SK-N-SH treated with all-trans-retinoic acid at 6 μM for 48 hours (cell line): Measurements from ENCODE around the gene ROCK1.
A peak's percentile ranks its signal among the peaks of the same experiment; 100 is the strongest.

Source experiments
- ATAC-seq: fragments of 200-7000 bp; cut with Tn5 transposase; 3 replicates; pipeline ENCODE4 v1.9.1; 2020; ENCODE audit warnings: mild to moderate bottlenecking, moderate library complexity
- ARNTL ChIP-seq: fragments of 450-650 bp; formaldehyde crosslinking; IDR thresholded peaks from 2 replicates; pipeline ENCODE4 v1.5.0; 2020; ENCODE audit warnings: low read depth, mild to moderate bottlenecking, moderate library complexity, borderline replicate concordance
- BACH2 ChIP-seq: fragments of 250-450 bp; sonication (Bioruptor Pico); IDR thresholded peaks from 2 replicates; pipeline ENCODE4 v1.9.0; 2021; ENCODE audit warnings: mild to moderate bottlenecking, borderline replicate concordance
- CREB5 ChIP-seq: fragments of 250-450 bp; sonication (Bioruptor Pico); IDR thresholded peaks from 2 replicates; pipeline ENCODE4 v1.5.1; 2020; ENCODE audit warnings: low read depth, mild to moderate bottlenecking, moderate library complexity
- CSDC2 ChIP-seq: fragments of 250-450 bp; sonication (Bioruptor Pico); IDR thresholded peaks from 2 replicates; pipeline ENCODE4 v1.5.0; 2020; ENCODE audit warnings: mild to moderate bottlenecking, moderate library complexity
- CSRNP3 ChIP-seq: fragments of 250-450 bp; sonication (Bioruptor Pico); IDR thresholded peaks from 2 replicates; pipeline ENCODE4 v1.5.1; 2021; ENCODE audit warnings: mild to moderate bottlenecking, moderate library complexity
- ESRRG ChIP-seq: fragments of 250-450 bp; sonication (Bioruptor Pico); IDR thresholded peaks from 2 replicates; pipeline ENCODE4 v1.6.1; 2021; ENCODE audit warnings: mild to moderate bottlenecking
- ISL1 ChIP-seq: fragments of 250-450 bp; sonication (Bioruptor Pico); IDR thresholded peaks from 2 replicates; pipeline ENCODE4 v2.1.2; 2022; ENCODE audit warnings: mild to moderate bottlenecking, moderate library complexity
- OSR1 ChIP-seq: fragments of 250-450 bp; sonication (Bioruptor Pico); IDR thresholded peaks from 2 replicates; pipeline ENCODE4 v1.8.0; 2022; ENCODE audit warnings: moderate library complexity, mild to moderate bottlenecking, inconsistent platforms
- PATZ1 ChIP-seq: fragments of 250-450 bp; sonication (Bioruptor Pico); IDR thresholded peaks from 2 replicates; pipeline ENCODE4 v1.8.0; 2020; ENCODE audit warnings: mild to moderate bottlenecking, moderate library complexity, borderline replicate concordance
- PPARA ChIP-seq: fragments of 250-450 bp; sonication (Bioruptor Pico); IDR thresholded peaks from 2 replicates; pipeline ENCODE4 v1.5.0; 2020; ENCODE audit warnings: mild to moderate bottlenecking, borderline replicate concordance
- RARB ChIP-seq: fragments of 250-450 bp; sonication (Bioruptor Pico); IDR thresholded peaks from 2 replicates; pipeline ENCODE4 v1.8.0; 2021; ENCODE audit warnings: mild to moderate bottlenecking, moderate library complexity
- TCF4 ChIP-seq: fragments of 250-450 bp; sonication (Bioruptor Pico); IDR thresholded peaks from 2 replicates; pipeline ENCODE4 v1.8.0; 2021; ENCODE audit warnings: mild to moderate bottlenecking, moderate library complexity, borderline replicate concordance
- TOX ChIP-seq: fragments of 250-450 bp; sonication (Bioruptor Pico); IDR thresholded peaks from 2 replicates; pipeline ENCODE4 v1.8.0; 2021; ENCODE audit warnings: mild to moderate bottlenecking, moderate library complexity, borderline replicate concordance
- ZFP3 ChIP-seq: fragments of 250-450 bp; sonication (Bioruptor Pico); IDR thresholded peaks from 2 replicates; pipeline ENCODE4 v1.5.0; 2020; ENCODE audit warnings: mild to moderate bottlenecking, moderate library complexity
- ZFP30 ChIP-seq: fragments of 450-650 bp; formaldehyde crosslinking; IDR thresholded peaks from 2 replicates; pipeline ENCODE4 v1.5.0; 2022; ENCODE audit warnings: mild to moderate bottlenecking, moderate library complexity
- ZNF565 ChIP-seq: fragments of 450-650 bp; formaldehyde crosslinking; conservative IDR thresholded peaks from 2 replicates; pipeline ENCODE4 v1.5.0; 2020; ENCODE audit warnings: low read depth, mild to moderate bottlenecking, moderate library complexity
- ZNF70 ChIP-seq: fragments of 450-650 bp; formaldehyde crosslinking; IDR thresholded peaks from 2 replicates; pipeline ENCODE4 v1.5.0; 2020; ENCODE audit warnings: mild to moderate bottlenecking, moderate library complexity
- TF ChIP-seq, protein P1 (sequence below): fragments of 250-450 bp; sonication (Bioruptor Pico); IDR thresholded peaks from 2 replicates; pipeline ENCODE4 v1.8.0; 2021; ENCODE audit warnings: low read depth, mild to moderate bottlenecking, moderate library complexity, borderline replicate concordance

The ROCK1 gene

GRCh38 chr18:20975077-20975476, 136.5 kb downstream of the ROCK1 start:
- no peak for ATAC-seq

DNA sequence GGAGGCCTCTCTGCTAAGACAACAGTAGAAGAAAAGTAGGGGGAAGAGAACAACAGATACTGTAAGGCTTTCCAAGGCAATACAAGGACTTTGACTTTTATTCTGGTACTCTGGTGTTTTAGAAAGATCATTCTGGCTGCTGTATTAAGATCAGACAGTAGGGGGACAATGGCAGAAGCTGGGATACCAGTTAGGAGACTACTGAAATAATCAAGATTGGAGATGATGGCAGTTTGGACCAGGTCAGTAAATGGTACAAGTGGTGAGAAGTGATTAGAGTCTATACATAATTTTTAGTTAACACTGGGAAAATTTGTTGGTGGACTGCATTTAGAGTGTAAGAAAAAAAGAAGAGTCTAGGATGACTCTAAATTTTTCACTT, 139.7 kb downstream of the ROCK1 start:
- TF ChIP-seq ESRRG (CRISPR knock-in tag): no peak
- TF ChIP-seq OSR1 (CRISPR knock-in tag): no peak
- no peak for TF ChIP-seq PPARA (CRISPR knock-in tag)
- TF ChIP-seq, protein P1, sequence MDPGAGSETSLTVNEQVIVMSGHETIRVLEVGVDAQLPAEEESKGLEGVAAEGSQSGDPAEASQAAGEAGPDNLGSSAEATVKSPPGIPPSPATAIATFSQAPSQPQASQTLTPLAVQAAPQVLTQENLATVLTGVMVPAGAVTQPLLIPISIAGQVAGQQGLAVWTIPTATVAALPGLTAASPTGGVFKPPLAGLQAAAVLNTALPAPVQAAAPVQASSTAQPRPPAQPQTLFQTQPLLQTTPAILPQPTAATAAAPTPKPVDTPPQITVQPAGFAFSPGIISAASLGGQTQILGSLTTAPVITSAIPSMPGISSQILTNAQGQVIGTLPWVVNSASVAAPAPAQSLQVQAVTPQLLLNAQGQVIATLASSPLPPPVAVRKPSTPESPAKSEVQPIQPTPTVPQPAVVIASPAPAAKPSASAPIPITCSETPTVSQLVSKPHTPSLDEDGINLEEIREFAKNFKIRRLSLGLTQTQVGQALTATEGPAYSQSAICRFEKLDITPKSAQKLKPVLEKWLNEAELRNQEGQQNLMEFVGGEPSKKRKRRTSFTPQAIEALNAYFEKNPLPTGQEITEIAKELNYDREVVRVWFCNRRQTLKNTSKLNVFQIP (CRISPR knock-in tag): no peak
- no peak for TF ChIP-seq ARNTL
- no peak for TF ChIP-seq ZFP30 (CRISPR knock-in tag)
- TF ChIP-seq RARB (CRISPR knock-in tag): no peak
- TF ChIP-seq ZNF565 (CRISPR knock-in tag): no peak
- TF ChIP-seq BACH2 (CRISPR knock-in tag): no peak
- peak; percentile 71 for ATAC-seq

More at GRCh38 chr18:20975077-20975476, 136.5 kb downstream of the ROCK1 start:
- TF ChIP-seq CSDC2 (CRISPR knock-in tag): no peak
- TF ChIP-seq RARB (CRISPR knock-in tag): no peak
- TF ChIP-seq ESRRG (CRISPR knock-in tag): no peak
- TF ChIP-seq ZFP3 (CRISPR knock-in tag): no peak
- TF ChIP-seq ISL1 (CRISPR knock-in tag): no peak
- no peak for TF ChIP-seq ZNF565 (CRISPR knock-in tag)
- TF ChIP-seq, protein P1 (CRISPR knock-in tag): no peak
- no peak for TF ChIP-seq ZNF70 (CRISPR knock-in tag)
- TF ChIP-seq CSRNP3 (CRISPR knock-in tag): no peak
- no peak for TF ChIP-seq OSR1 (CRISPR knock-in tag)
- TF ChIP-seq PPARA (CRISPR knock-in tag): no peak

- no peak for ATAC-seq
- TF ChIP-seq TCF4 (CRISPR knock-in tag) (no peak), CREB5 (CRISPR knock-in tag) (no peak), CSRNP3 (CRISPR knock-in tag) (no peak), TOX (CRISPR knock-in tag) (no peak), ZNF70 (CRISPR knock-in tag) (no peak), OSR1 (CRISPR knock-in tag) (no peak), PATZ1 (no peak)
- TF ChIP-seq, protein P1 (CRISPR knock-in tag): no peak
Observed at GRCh38 chr18:20966795-20967194, 144.8 kb downstream of the ROCK1 start.
